HUDEP-2 (cell line): Measurements from ENCODE around the gene CKS1B.
A peak's percentile ranks its signal among the peaks of the same experiment; 100 is the strongest.
"Not testable (repeated sequence)": the region's sequence is repeated elsewhere in the genome, so short reads cannot be mapped to it uniquely, and the experiment has no call there.

Experiments
- DNase-seq, 76 experiments: peaks; one replicate each; lab custom pipeline; 2025; ENCODE audit not compliant: unreplicated experiment in 76 of 76; lab: John Stamatoyannopoulos, UW

Gene CKS1B

DNA sequence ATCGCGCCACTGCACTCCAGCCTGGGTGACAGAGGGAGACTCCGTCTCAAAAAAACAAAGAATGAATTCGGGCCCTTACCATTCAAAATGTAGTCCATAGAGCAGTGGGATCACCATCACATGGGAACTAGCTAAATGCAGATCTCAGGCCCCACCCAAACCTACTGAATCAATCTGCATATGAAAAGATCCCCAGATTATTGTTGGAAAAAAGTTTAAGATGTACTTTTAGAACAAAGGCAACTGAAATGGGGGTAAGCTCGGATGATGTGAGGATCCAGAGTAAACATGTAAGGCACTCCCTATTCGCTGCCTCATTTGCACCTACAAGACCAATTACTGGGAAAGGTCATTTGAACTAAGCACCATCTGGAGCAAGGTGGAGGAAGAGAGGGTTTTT, 7.9 kb downstream of the CKS1B start:
- peak in 1 of 76 experiments; percentile 41 for DNase-seq

- DNase-seq = peak in 75 of 76 experiments; percentile 41 to 99 (median 97)
Observed at GRCh38 chr1:154982897-154983648, 8.6 kb downstream of the CKS1B start, which contains the start of gene FLAD1. TSS of gene FLAD1 (plus strand) at chr1:154983344. CDS start at chr1:154983695, 351 bp downstream.

DNA sequence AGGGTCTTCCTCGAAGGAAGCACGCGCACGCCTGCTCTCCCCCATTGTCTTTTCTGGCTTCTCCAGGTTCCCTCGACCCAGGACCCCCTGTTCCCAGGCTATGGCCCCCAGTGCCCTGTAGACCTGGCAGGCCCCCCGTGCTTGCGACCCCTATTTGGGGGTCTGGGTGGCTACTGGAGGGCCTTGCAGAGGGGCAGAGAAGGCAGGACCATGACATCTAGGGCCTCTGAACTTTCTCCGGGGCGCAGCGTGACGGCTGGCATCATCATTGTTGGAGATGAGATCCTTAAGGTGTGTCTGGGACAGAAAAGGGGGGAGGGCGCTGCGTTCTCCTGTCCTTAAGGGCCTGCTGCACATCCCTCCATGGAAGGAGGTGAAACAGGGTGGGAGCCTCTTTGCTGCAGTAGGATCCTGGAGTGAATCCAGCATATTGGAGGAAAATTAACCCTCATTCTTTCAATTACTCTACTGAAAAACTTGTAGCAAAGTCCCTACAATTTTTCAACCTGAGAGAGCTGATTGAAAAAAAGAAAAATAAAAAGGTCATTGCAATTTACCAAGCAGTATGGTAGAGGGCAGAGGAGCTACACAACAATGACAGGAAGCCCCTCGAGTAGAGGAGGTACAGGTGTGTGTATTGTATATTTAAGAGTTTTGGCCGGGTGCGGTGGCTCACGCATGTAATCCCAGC, 9.4 kb downstream of the CKS1B start:
- no peak for DNase-seq

- DNase-seq = not testable (repeated sequence)
Observed at GRCh38 chr1:154986736-154987135, 12.3 kb downstream of the CKS1B start.

GRCh38 chr1:154987326-154987725, 12.8 kb downstream of the CKS1B start:
- no peak for DNase-seq

DNA sequence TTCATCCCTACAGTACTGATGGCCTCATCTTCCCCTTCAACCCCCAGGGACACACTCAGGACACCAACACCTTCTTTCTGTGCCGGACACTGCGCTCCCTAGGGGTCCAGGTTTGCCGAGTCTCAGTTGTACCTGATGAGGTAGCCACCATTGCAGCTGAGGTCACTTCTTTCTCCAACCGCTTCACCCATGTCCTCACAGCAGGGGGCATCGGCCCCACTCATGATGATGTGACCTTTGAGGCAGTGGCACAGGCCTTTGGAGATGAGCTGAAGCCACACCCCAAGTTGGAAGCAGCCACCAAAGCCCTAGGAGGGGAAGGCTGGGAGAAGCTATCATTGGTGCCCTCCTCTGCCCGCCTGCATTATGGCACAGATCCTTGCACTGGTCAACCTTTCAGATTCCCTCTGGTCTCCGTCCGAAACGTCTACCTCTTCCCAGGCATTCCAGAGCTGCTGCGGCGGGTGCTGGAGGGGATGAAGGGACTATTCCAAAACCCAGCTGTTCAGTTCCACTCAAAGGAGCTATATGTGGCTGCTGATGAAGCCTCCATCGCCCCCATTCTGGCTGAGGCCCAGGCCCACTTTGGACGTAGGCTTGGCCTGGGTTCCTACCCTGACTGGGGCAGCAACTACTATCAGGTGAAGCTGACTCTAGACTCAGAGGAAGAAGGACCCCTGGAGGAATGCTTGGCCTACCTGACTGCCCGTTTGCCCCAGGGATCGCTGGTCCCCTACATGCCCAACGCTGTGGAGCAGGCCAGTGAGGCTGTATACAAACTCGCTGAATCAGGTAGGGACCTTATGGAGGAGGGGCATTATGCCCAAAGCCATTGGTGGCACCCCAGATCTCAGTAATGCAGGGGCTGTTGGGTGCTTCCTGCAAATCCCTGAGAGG, 13.8 kb downstream of the CKS1B start:
- peak in 17 of 76 experiments; percentile 12 to 41 (median 25) for DNase-seq

- no peak for DNase-seq
Observed at GRCh38 chr1:154989195-154989860, 14.8 kb downstream of the CKS1B start.

DNA sequence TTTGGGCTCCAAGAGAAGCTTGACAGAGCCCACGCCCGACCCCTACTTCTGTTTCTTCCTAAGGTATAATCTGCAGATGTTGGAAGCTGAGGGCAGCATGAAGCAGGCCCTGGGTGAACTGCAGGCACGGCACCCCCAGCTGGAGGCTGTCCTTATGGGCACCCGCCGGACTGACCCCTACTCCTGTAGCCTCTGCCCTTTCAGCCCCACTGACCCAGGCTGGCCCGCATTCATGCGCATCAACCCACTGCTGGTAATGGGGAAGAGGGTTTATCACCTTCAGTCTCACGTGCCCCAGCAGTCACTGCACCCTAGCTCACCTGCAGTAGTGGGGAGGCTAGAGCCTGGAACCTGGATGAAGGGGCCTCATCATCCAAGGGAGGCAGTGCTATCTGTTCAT, 15.8 kb downstream of the CKS1B start:
- no peak for DNase-seq

DNA sequence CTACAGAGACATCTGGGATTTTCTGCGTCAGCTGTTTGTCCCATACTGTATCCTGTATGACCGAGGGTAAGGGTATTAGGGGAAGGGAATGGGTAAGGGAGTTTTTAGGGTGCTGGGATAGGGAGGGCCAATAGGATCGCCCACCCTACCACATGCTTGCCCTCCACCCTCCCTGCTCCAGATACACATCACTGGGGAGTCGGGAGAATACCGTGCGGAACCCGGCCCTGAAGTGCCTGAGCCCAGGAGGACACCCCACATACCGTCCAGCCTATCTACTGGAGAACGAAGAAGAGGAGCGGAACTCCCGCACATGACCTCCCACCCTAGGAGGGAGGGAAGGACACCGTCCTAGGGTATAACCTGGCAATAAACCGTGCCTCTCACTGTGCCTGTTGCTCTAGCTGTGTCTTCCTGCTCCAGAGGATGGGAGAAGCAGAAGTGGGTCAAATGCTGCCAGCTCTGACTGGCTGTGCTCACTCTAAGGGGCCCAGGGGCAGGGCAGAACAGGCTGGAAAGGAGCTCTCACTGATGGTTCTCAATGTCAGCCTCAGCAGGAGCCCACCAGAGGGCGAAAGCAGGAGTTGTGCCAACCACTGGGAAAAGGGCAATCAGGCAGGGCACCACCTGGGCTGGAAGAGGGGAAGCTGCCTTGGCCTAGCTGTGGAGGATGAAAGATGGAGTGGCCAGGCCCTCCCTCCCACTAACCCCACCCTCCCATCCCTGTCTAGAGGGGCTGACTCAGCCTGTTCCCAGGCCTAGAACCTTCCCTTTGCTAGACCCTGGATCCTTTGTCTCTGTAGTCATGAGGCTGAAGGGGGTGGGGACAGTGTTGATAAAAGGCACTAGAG, 18.5 kb downstream of the CKS1B start:
- DNase-seq = peak in 46 of 76 experiments; percentile 19 to 76 (median 44)

DNA sequence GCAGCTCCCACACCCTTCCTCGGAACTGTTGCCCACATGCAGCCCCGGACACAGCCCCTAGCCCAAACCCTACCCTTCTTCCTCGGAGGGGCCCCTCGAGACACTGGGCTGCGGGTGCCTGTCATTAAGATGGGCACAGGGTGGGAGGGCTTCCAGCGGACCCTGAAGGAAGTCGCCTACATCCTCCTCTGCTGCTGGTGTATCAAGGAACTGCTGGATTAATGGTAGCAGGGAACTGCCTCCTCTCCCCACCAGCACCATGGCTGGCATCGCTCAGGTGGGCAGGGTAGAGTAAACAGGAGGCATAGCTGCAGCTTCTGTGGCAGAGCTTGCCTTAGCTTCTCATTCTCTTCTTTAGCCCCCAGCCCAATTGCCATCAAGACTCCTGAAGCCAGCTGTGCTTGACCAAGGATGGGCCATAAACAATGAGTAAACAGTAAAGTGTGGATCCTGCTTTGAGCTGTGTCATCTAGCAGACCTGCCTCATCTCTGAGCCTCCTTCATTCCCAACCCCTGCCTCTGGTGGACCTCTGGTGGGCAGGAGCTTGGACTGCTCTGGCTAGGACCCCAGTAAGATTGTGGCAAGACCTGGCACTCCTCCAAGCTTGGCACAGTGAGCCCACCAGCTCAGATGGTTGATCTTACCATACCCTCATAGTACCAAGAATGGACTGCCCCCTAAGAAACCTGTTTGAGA, 19.2 kb downstream of the CKS1B start, which contains the start of gene LENEP:
Gene LENEP (plus strand): TSS at position 15 of the 697 bp plus-strand sequence. CDS start 22 bp downstream, at position 37.
- DNase-seq = peak in 1 of 76 experiments; percentile 41

- no peak for DNase-seq
Observed at GRCh38 chr1:154994269-154994587, 19.7 kb downstream of the CKS1B start.

DNA sequence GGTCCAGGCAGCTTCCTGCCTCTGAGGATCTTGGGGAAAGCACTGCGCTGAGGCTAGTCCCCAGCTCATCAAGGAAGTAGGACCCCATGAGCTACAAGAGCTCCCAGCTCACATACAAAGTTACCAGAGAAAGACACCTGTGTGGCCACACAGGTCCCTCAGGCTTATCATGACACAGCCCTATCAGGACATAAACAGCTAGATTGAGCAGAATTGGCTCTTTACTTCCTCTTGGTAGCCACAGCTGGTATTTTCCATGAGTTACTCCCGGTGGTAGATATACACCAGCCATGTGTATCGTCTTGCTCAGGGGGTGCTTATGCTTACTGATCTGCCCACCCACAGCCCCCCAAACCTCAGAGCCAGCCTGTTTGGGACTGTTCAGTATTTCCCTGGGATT, 20.1 kb downstream of the CKS1B start:
- peak in 2 of 76 experiments; percentile 12 to 16 for DNase-seq

DNA sequence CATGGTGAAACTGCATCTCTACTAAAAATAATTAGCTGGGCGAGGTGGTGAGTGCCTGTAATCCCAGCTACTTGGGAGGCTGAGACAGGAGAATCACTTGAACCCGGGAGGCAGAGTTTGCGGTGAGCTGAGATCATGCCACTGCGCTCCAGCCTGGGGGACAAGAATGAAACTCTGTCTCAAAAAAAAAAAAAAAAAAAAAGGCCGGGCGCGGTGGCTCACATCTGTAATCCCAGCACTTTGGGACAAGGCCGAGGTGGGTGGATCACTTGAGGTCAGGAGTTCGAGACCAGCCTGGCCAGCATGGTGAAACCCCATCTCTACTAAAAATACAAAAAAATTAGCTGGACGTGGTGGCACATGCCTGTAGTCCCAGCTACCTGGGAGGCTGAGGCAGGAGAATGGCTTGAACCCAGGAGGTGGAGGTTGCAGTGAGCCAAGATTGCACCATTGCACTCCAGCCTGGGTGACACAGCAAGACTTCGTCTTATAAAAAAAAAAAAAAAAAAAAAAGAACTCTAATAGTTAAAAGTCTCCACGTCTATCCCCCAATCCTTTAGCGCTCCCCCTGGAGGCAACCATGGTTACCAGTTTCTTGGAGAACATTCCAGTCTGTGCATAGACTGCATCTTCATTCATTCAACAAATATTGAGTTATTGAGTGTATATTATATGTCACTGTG, 21.0 kb downstream of the CKS1B start:
- DNase-seq = peak in 22 of 76 experiments; percentile 13 to 50 (median 28)

- DNase-seq = no peak
Observed at GRCh38 chr1:154996966-154997701, 22.7 kb downstream of the CKS1B start.

DNA sequence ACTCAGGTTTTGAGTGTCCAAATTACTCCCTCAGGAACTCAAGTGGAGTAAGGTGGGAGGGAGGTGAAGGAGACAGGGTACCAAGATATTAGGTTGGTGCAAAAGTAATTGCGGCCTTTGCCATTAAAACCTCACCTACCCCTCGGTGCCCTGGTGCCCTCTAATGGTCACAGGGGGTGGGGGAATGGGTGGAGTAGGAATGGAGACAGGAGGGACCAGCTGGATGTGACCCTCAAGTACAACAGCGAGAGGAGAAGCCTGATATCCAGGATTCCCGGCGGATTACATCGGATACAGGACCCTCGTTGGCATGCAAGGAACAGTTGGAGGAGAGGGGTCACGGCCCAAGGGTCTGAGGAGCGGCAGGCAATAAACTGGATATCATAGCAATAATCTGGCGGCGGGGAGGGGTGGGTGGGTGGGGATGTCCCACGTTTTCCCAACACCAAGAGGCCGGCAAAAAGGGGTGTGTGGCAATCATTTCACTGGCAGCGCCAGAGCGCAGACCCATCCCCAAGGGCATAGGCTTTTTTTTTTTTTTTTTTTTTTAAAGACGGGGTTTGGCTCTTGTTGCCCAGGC, 23.8 kb downstream of the CKS1B start:
- DNase-seq = peak in 3 of 76 experiments; percentile 9 to 12 (median 12)

DNA sequence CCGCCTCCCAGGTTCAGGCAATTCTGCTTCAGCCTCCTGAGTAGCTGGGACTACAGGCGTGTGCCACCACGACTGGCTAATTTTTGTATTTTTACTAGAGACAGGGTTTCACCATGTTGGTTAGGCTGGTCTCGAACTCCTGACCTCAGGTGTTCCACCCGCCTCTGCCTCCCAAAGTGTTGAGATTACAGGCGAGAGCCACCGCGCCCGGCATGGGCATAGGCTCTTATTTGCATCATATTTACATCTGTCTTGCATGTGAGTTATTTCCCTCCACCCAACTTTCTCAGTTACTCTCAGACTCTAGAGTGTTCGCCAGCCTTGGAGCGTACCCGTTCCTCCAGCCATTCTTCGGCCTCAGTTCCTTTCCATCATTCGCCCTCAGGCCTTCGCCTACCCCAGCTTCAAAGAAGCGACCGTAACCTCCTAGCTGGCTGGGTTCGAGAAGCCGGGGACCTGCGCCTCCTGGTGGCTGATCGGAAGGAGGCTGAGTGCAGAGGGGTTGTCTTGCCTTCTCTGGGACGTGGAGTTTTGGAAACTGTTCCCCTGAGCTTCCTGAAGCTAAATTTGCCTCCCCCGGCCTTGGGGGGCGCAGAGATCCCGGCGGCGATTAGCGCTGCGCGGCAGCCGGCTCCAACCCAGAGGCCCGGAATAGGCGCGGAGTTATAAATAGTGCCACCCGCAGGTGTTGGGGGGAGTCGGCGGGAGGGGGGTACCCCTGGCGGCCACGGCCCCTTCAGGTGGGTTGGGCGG, 24.5 kb downstream of the CKS1B start:
- peak in 68 of 76 experiments; percentile 34 to 82 (median 67) for DNase-seq
